Sigmoid colon (tissue), 7 donors: ENCODE data around the gene TWSG1. TPM values are rescaled to one million over a fixed set of nuclear protein-coding genes. Genes with fewer than 3 reads are reported as not detected.

Source experiments
- DNase-seq: peaks from one replicate; pipeline ENCODE4 v3.0.0-alpha.2; 2019
- H3K27ac ChIP-seq, 4 donors: fragments of 200-600 bp; sonication (generic); one replicate each; pipeline ENCODE4 v1.5.1; 2016 to 2019; ENCODE audit warnings: mild to moderate bottlenecking in 1 of 4
- H3K27me3 ChIP-seq, 3 donors: fragments of 200-600 bp; sonication (generic); one replicate each; pipeline ENCODE4 v1.5.1; 2019; ENCODE audit warnings: mild to moderate bottlenecking in 1 of 3
- H3K36me3 ChIP-seq, 4 donors: fragments of 200-600 bp; sonication (generic); one replicate each; pipeline ENCODE4 v1.5.1; 2016 to 2019
- H3K4me1 ChIP-seq, 4 donors: fragments of 200-600 bp; sonication (generic); one replicate each; pipeline ENCODE4 v1.5.1; 2017 to 2019
- H3K4me3 ChIP-seq, 4 donors: fragments of 200-600 bp; sonication (generic); one replicate each; pipeline ENCODE4 v1.5.1; 2017 to 2019; ENCODE audit warnings: mild to moderate bottlenecking in 2 of 4, moderate library complexity in 1 of 4
- H3K9me3 ChIP-seq, 4 donors: fragments of 200-600 bp in 3 of 4; sonication (generic) in 3 of 4; one replicate each; pipeline versions ENCODE4 v1.5.1 to v1.6.1; 2013 to 2019
- CTCF ChIP-seq, 4 experiments: fragments of 450-650 bp in 3 of 4; fragments of 200-600 bp in 1 of 4; IDR thresholded peaks; one replicate each; pipeline ENCODE4 v1.5.1; 2016 to 2019; ENCODE audit warnings: antibody characterized with exemption in 4 of 4, mild to moderate bottlenecking in 3 of 4, moderate library complexity in 2 of 4
- EP300 ChIP-seq, 4 donors: sonication (generic); formaldehyde crosslinking; IDR thresholded peaks; one replicate each; pipeline ENCODE4 v1.6.1; 2017; ENCODE audit warnings: antibody characterized with exemption in 4 of 4
- POLR2A ChIP-seq, 2 donors: fragments of 450-650 bp; IDR thresholded peaks; one replicate each; pipeline ENCODE4 v1.6.1; 2016; ENCODE audit warnings: antibody characterized with exemption in 2 of 2, mild to moderate bottlenecking in 2 of 2, moderate library complexity in 2 of 2
- POLR2AphosphoS5 ChIP-seq, 4 donors: sonication (generic); formaldehyde crosslinking; IDR thresholded peaks; one replicate each; pipeline ENCODE4 v1.6.1; 2017; ENCODE audit warnings: antibody characterized with exemption in 4 of 4
- WGBS, 2 donors: extraction: QIAGEN DNeasy Blood & Tissue Kit; methylation state at CpG; one replicate each; pipeline ENCODE4 v1.1.7; 2013; 5-methylcytosine and 5-hydroxymethylcytosine counted together
- intact Hi-C: fragments of 100-400 bp; cut with DNase I; formaldehyde crosslinking; loops from one replicate; pipeline ENCODE4 v1.15.1; 2023
- polyA plus RNA-seq, 3 donors: library from polyadenylated mRNA; stranded (reverse); fragments of 200-250 nt; gene quantifications; one replicate each; pipeline ENCODE4 v1.2.3, GENCODE V29; 2013
- total RNA-seq, 4 donors: library from RNA; depleted of rRNA; stranded (reverse); fragments of >200 nt; gene quantifications; one replicate each; pipeline ENCODE4 v1.1.0, GENCODE V29; 2016
- donor health status: healthy with polysubstance abuse.
- donor health status: Bipolar disorder and iron deficiency.
- donor health status: healthy.

Gene TWSG1
- total and polyA plus RNA-seq, 7 donors, result 3.6 to 88.3 (median 69.2) TPM

GRCh38 chr18:9325716-9326115 lies 8.9 kb upstream of the TWSG1 start:
- Histone ChIP-seq H3K4me3 (no peak overlapping the region), H3K9me3 (peaks cover 0 to 4% (median 1%) of the 10 kb centered on the region in 4 donors), H3K27me3 (no peaks in the 10 kb centered on the region), H3K4me1 (no peaks in the 10 kb centered on the region), H3K36me3 (no peaks in the 10 kb centered on the region), H3K27ac (no peak overlapping the region)
- DNase-seq, result no peak
- TF ChIP-seq POLR2A (IDR thresholded peaks at IDR 0.05) (no peak), CTCF (IDR thresholded peaks at IDR 0.05) (no peak), POLR2AphosphoS5 (IDR thresholded peaks at IDR 0.05) (no peak), EP300 (IDR thresholded peaks at IDR 0.05) (no peak)
- WGBS, 2 donors, result 20 to 45% methylated on average over 2 of the region's 2 CpGs
- intact Hi-C loops, result no loop called here

- H3K9me3 ChIP-seq, result peaks cover 0 to 4% (median 1%) of the 10 kb centered on the region in 4 donors
- intact Hi-C loops, result no loop called here
- H3K27ac ChIP-seq, result no peak overlapping the region
- H3K36me3 ChIP-seq, result no peaks in the 10 kb centered on the region
- WGBS, 2 donors, result 45 to 66% methylated on average over 2 of the region's 2 CpGs
- no peaks in the 10 kb centered on the region for H3K27me3 ChIP-seq
- no peak overlapping the region for H3K4me3 ChIP-seq
- H3K4me1 ChIP-seq, result peaks cover 0 to 7% (median 3%) of the 10 kb centered on the region in 4 donors
- DNase-seq, result no peak
- no peak for TF ChIP-seq POLR2AphosphoS5 (IDR thresholded peaks at IDR 0.05)
- no peak for TF ChIP-seq EP300 (IDR thresholded peaks at IDR 0.05)
- no peak for TF ChIP-seq CTCF (IDR thresholded peaks at IDR 0.05)
- no peak for TF ChIP-seq POLR2A (IDR thresholded peaks at IDR 0.05)
These were observed 5.8 kb upstream of the TWSG1 start for GRCh38 chr18:9328776-9329175.

GRCh38 chr18:9329471-9329870 lies 5.1 kb upstream of the TWSG1 start:
- intact Hi-C loops, result no loop called here
- Histone ChIP-seq H3K4me3 (no peak overlapping the region), H3K9me3 (peaks cover 0 to 4% (median 1%) of the 10 kb centered on the region in 4 donors), H3K4me1 (peaks cover 0 to 8% (median 3%) of the 10 kb centered on the region in 4 donors), H3K27ac (no peak overlapping the region), H3K36me3 (no peaks in the 10 kb centered on the region), H3K27me3 (no peaks in the 10 kb centered on the region)
- no peak for DNase-seq
- 5 to 64% methylated on average over 1 of the region's 1 CpG for WGBS, 2 donors
- TF ChIP-seq POLR2A (IDR thresholded peaks at IDR 0.05) (no peak), CTCF (IDR thresholded peaks at IDR 0.05) (no peak)

GRCh38 chr18:9330419-9330818 lies 4.2 kb upstream of the TWSG1 start:
- intact Hi-C loops, result loop anchor here (5.0 kb wide), 2 partner anchors 193 to 258 kb away; partner anchors contain the start of gene ANKRD12
- H3K27ac ChIP-seq, result no peak overlapping the region
- no peak for DNase-seq
- H3K4me1 ChIP-seq, result peaks cover 0 to 9% (median 4%) of the 10 kb centered on the region in 4 donors
- 87 to 96% methylated on average over 3 of the region's 3 CpGs for WGBS, 2 donors
- no peak for TF ChIP-seq EP300 (IDR thresholded peaks at IDR 0.05)
- TF ChIP-seq POLR2A (IDR thresholded peaks at IDR 0.05), result no peak
- TF ChIP-seq CTCF (IDR thresholded peaks at IDR 0.05), result no peak
- no peak for TF ChIP-seq POLR2AphosphoS5 (IDR thresholded peaks at IDR 0.05)
- no peaks in the 10 kb centered on the region for H3K36me3 ChIP-seq
- H3K9me3 ChIP-seq, result peaks cover 0 to 4% (median 1%) of the 10 kb centered on the region in 4 donors
- H3K4me3 ChIP-seq, result no peak overlapping the region
- no peaks in the 10 kb centered on the region for H3K27me3 ChIP-seq
